SK-N-MC (cell line): ENCODE measurements around the gene STRN.
"Not testable (repeated sequence)": the region's sequence is repeated elsewhere in the genome, so short reads cannot be mapped to it uniquely, and the experiment has no call there.

ENCODE experiments used
- DNase-seq: peaks from one replicate; pipeline ENCODE4 v3.0.0-alpha.2; 2011; ENCODE audit warnings: low read depth, low spot score
- H3K27ac ChIP-seq: fragments of 200-600 bp; sonication (generic); 2 replicates; pipeline ENCODE4 v1.5.1; 2016; ENCODE audit warnings: mixed run types
- H3K36me3 ChIP-seq: fragments of 200-600 bp; sonication (generic); 2 replicates; pipeline ENCODE4 v1.6.1; 2017; ENCODE audit warnings: antibody characterized with exemption, low read length, mixed read lengths; ENCODE audit not compliant: insufficient read depth
- H3K4me3 ChIP-seq: fragments of 200-600 bp; sonication (generic); 2 replicates; pipeline ENCODE4 v1.5.1; 2016
- H3K9ac ChIP-seq: fragments of 200-600 bp; sonication (generic); 2 replicates; pipeline ENCODE4 v1.8.0; 2017; ENCODE audit warnings: mixed run types, mixed read lengths; ENCODE audit not compliant: insufficient read length
- H3K9me3 ChIP-seq: fragments of 200-600 bp; sonication (generic); 2 replicates; pipeline ENCODE4 v1.6.1; 2017; ENCODE audit warnings: low read depth, mild to moderate bottlenecking, antibody characterized with exemption, low read length, moderate library complexity, mixed read lengths
- EZH2 ChIP-seq: fragments of 200-600 bp; sonication (generic); IDR thresholded peaks from one replicate; pipeline ENCODE4 v1.6.1; 2017; ENCODE audit warnings: antibody characterized with exemption
- FOXP2 ChIP-seq: optimal IDR thresholded peaks from 2 replicates; pipeline ENCODE3; 2011; ENCODE audit warnings: mild to moderate bottlenecking, moderate library complexity; ENCODE audit not compliant: insufficient read depth; ENCODE audit errors: extremely low read length, control extremely low read depth
- POLR2AphosphoS5 ChIP-seq: IDR thresholded peaks from 2 replicates; pipeline ENCODE4 v1.6.1; 2012; ENCODE audit warnings: mild to moderate bottlenecking, low read depth, low read length, borderline replicate concordance

Gene STRN, protein sequence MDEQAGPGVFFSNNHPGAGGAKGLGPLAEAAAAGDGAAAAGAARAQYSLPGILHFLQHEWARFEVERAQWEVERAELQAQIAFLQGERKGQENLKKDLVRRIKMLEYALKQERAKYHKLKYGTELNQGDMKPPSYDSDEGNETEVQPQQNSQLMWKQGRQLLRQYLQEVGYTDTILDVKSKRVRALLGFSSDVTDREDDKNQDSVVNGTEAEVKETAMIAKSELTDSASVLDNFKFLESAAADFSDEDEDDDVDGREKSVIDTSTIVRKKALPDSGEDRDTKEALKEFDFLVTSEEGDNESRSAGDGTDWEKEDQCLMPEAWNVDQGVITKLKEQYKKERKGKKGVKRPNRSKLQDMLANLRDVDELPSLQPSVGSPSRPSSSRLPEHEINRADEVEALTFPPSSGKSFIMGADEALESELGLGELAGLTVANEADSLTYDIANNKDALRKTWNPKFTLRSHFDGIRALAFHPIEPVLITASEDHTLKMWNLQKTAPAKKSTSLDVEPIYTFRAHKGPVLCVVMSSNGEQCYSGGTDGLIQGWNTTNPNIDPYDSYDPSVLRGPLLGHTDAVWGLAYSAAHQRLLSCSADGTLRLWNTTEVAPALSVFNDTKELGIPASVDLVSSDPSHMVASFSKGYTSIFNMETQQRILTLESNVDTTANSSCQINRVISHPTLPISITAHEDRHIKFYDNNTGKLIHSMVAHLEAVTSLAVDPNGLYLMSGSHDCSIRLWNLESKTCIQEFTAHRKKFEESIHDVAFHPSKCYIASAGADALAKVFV

DNA sequence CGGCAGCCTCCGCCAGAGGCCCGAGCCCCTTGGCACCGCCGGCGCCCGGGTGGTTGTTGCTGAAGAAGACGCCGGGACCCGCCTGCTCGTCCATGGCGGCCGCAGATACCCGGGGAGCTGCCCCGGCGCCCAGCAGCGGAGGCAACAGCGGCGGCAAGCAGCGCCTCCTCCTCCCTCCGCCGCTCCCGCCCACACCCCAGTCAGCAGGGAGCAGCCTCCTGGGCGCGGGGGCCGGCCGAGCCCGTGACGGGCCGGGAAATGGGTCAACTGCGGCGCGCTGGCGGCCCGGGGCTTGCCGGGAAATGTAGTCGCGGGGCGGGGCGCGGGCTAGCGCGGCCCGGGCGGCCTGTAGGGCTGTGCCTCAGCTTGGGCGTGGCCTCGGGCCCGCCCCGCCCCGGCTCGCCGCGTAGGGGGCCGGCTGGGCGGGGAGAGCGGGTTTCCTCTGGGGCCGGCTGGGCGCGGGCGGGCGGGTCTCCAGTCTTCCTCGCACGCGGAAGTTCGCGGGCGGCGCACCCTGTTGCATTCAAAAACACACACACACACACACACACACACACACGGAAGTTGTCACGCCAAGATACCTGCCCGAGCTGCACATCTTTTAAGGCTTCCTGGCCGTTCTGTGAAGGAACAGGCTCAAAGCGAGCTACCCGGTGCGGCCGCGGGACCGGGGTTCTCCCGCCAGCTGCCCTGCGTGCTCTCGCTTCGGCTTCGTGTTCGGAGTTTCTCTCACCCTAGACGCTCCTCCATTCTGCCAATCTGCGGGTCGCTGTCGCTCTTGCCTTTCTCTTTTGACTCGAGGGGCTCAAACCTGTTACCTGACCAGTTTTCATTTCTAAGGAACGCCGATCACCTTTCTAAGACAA is at the start of gene STRN:
Gene STRN (minus strand): TSS at position 167 of the 866 bp plus-strand sequence. CDS start 73 bp downstream, at position 94.
- TF ChIP-seq FOXP2 (no peak), POLR2AphosphoS5 (peak; percentile 72; the same call in 1 of the 2 replicates)

DNA sequence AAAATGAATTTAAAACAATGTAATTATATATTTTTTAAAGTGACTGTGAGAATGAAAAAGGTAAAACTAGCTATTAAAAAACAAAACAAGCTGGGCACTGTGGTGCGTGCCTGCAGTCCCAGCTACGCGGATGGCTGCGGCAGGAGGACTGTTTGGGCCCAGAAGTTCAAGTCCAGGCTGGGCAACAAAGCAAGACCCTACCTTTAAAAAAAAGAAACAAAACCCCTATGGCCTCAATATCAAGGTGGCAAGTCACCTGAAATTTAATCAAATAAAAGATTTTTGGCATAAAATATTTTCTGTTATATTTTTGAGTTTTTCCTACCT is 46.9 kb upstream of the STRN start:
- Histone ChIP-seq H3K4me3 (no peak overlapping the region), H3K9ac (no peak overlapping the region), H3K9me3 (no peaks in the 10 kb centered on the region), H3K27ac (no peak overlapping the region), H3K36me3 (peaks cover 9% of the 10 kb centered on the region)
- TF ChIP-seq FOXP2: no peak
- no peak for TF ChIP-seq POLR2AphosphoS5
- no peak for TF ChIP-seq EZH2
- no peak for DNase-seq

More for the DNA sequence above, at the start of gene STRN:
- Histone ChIP-seq H3K36me3 (no peaks in the 10 kb centered on the region), H3K9ac (peak within 1 kb of the TSS; percentile 86), H3K9me3 (no peaks in the 10 kb centered on the region), H3K27ac (peak within 1 kb of the TSS; percentile 70; the same call in 1 of the 2 replicates), H3K4me3 (peak within 1 kb of the TSS; percentile 99)
- peak; percentile 42 for DNase-seq

DNA sequence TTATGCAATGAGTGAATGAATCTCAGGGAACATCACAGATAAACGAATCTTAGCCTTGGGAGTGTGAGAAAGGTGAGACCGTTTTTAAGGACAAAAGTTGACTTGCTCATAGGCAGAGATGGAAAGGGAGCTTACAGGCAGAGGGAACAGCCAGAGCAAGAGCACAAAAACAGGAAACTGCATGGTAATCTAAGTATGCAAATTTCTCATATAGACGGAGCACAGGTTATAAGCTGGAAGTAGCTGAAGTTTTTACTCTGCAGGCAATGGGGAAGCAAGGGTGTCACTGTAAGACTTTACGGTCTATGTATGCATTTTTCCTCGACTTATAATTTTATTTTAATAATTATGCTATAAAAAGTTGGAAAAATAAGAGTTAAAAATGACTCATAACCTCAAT is 44.8 kb upstream of the STRN start:
- H3K4me3 ChIP-seq: no peak overlapping the region
- no peak overlapping the region for H3K27ac ChIP-seq

DNA sequence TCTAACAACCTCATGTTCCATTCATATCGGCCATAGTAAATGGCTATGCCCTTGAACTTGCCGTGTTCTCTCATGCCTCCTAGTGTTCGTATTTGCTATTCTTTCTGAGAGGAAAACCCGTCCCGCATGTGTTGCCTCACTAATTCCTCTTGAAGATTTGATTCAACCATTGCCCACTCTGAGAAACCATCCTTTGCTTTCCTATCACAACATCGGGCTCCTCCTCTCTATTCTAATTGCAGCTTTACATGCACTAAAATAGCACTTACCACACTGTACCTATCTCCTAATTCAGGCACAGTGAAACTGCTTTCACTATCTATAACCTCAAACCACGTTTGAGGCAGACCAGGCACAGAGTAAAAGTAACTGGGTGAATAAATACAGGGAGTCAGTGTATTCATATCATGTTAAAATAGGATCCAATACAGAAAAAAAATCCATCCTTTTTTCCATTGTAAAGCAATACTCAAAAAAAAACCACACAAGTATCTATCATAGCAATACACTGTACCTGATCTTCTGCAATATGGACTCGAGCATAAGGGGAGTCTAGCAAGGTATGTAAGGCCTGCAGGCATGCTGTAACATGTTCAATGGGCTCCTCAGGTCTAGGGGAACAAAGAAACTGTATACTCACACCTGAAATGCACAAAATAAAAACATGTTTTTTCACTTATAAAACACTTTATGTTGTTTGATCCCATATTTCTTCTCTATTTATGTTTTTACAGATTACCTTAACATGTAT is 39.0 kb upstream of the STRN start:
- Histone ChIP-seq H3K9ac (no peak overlapping the region), H3K4me3 (no peak overlapping the region), H3K9me3 (no peaks in the 10 kb centered on the region), H3K36me3 (peaks cover 15% of the 10 kb centered on the region), H3K27ac (no peak overlapping the region)
- TF ChIP-seq EZH2 (no peak), FOXP2 (no peak), POLR2AphosphoS5 (no peak)
- DNase-seq: no peak

More for the DNA sequence above, 44.8 kb upstream of the STRN start:
- H3K9me3 ChIP-seq: no peaks in the 10 kb centered on the region
- DNase-seq: no peak
- TF ChIP-seq FOXP2 (no peak), POLR2AphosphoS5 (no peak), EZH2 (no peak)
- H3K9ac ChIP-seq: no peak overlapping the region
- peaks cover 12% of the 10 kb centered on the region for H3K36me3 ChIP-seq

DNA sequence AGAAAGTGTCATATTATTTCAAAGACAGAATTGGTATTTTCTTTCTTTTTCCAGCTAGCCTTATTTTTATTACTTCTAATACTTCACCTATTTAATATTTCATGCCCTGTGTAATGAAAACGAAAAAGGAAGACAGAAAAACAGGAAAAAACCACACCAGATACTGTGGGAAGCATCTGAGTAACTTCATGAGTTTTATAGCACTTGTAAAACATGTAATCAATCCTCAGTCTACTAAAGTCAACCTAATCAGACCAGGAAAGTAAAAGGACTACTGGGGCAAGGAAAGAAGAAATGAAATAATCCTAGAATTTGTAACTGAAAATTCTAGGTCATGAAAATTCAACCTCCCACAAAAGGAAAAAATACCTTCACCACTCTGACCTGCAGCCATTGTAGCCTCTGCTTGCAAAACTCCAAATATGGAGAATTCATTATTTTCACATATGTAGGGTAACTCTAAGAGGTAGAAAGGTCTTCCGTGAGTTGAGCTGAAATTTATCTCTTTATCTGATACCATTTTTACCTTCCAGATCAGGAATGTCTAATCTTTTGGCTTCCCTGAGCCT is 34.7 kb upstream of the STRN start:
- TF ChIP-seq FOXP2: no peak
- no peak for TF ChIP-seq POLR2AphosphoS5
- no peak for TF ChIP-seq EZH2
- Histone ChIP-seq H3K9me3 (no peaks in the 10 kb centered on the region), H3K27ac (no peak overlapping the region), H3K36me3 (peaks cover 29% of the 10 kb centered on the region), H3K4me3 (no peak overlapping the region), H3K9ac (no peak overlapping the region)
- DNase-seq: no peak

DNA sequence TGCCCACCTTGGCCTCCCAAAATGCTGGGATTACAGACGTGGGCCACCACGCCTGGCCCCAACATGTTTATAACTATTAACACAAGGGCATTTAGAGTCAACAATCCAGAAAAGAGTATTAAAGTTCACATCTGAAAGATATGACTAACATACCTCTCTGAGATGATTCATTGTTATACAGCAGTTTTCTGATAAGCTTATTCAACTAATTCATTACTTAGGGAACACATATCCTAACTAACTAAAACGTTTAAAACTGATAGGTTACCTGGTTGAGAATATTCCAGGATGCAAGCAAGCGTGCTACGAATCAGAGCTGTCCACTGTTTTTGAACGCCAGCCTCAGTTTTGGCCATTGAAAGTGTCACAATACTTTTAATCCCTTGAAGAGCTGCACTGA is 34.0 kb upstream of the STRN start:
- Histone ChIP-seq H3K4me3 (no peak overlapping the region), H3K9me3 (no peaks in the 10 kb centered on the region), H3K9ac (no peak overlapping the region), H3K36me3 (peaks cover 26% of the 10 kb centered on the region), H3K27ac (no peak overlapping the region)
- no peak for DNase-seq
- TF ChIP-seq EZH2 (no peak), POLR2AphosphoS5 (no peak), FOXP2 (no peak)

DNA sequence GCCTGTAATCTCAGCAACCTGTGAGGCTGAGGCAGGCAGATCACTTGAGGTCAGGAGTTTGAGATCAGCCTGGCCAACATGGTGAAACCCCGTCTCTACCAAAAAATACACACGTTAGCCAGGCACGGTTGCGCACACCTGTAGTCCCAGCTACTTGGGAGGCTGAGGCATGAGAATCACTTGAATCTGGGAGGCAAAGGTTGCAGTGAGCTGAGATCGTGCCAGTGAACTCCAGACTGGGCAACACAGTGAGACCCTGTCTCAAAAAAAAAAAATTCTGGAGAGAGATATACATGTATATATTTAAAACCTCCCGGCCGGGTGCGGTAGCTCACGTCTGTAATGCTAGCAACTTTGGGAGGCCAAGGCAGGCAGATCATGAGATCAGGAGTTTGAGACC is 33.1 kb upstream of the STRN start:
- peaks cover 21% of the 10 kb centered on the region for H3K36me3 ChIP-seq
- H3K27ac ChIP-seq, H3K9me3 ChIP-seq: not testable (repeated sequence)

More for the DNA sequence above, 33.1 kb upstream of the STRN start:
- not testable (repeated sequence) for DNase-seq, H3K4me3 ChIP-seq, H3K9ac ChIP-seq
